Measurements from ENCODE around the gene SLC6A4.

Gene SLC6A4

GRCh38 chr17:30235386-30236296 is at the start of gene SLC6A4:
SLC6A4 (minus strand) TSS chr17:30235697; CDS start chr17:30221958, 13,739 bp downstream.
- no peak for DNase-seq

GRCh38 chr17:30279156-30279555 is 43.7 kb upstream of the SLC6A4 start:
- no peak for DNase-seq

- DNase-seq: peak; percentile 31
Observed at GRCh38 chr17:30278032-30278431, 42.5 kb upstream of the SLC6A4 start.

- no peak for DNase-seq
Observed at GRCh38 chr17:30275911-30276310, 40.4 kb upstream of the SLC6A4 start.

GRCh38 chr17:30274887-30275286 is 39.4 kb upstream of the SLC6A4 start:
- no peak for DNase-seq

- no peak for DNase-seq
Observed at GRCh38 chr17:30273373-30273772, 37.9 kb upstream of the SLC6A4 start.

- no peak for DNase-seq
Observed at GRCh38 chr17:30271102-30271501, 35.6 kb upstream of the SLC6A4 start.

- DNase-seq: no peak
Observed at GRCh38 chr17:30267625-30268024, 32.1 kb upstream of the SLC6A4 start.

GRCh38 chr17:30263552-30264333 is 28.2 kb upstream of the SLC6A4 start:
- DNase-seq: no peak

- no peak for DNase-seq
Observed at GRCh38 chr17:30256756-30257506, 21.4 kb upstream of the SLC6A4 start.

GRCh38 chr17:30254150-30254549 is 18.7 kb upstream of the SLC6A4 start:
- no peak for DNase-seq

GRCh38 chr17:30253312-30253711 is 17.8 kb upstream of the SLC6A4 start:
- no peak for DNase-seq

- DNase-seq: no peak
Observed at GRCh38 chr17:30251931-30252330, 16.4 kb upstream of the SLC6A4 start.

GRCh38 chr17:30249460-30249859 is 14.0 kb upstream of the SLC6A4 start:
- no peak for DNase-seq

GRCh38 chr17:30248786-30249185 is 13.3 kb upstream of the SLC6A4 start:
- no peak for DNase-seq

GRCh38 chr17:30246460-30246859 is 11.0 kb upstream of the SLC6A4 start:
- DNase-seq: no peak

GRCh38 chr17:30244853-30245385 is 9.4 kb upstream of the SLC6A4 start:
- no peak for DNase-seq

- no peak for DNase-seq
Observed at GRCh38 chr17:30243568-30243967, 8.1 kb upstream of the SLC6A4 start.

GRCh38 chr17:30243002-30243401 is 7.5 kb upstream of the SLC6A4 start:
- no peak for DNase-seq

GRCh38 chr17:30241051-30241450 is 5.6 kb upstream of the SLC6A4 start:
- no peak for DNase-seq

GRCh38 chr17:30240177-30240576 is 4.7 kb upstream of the SLC6A4 start:
- no peak for DNase-seq

- DNase-seq: no peak
Observed at GRCh38 chr17:30239089-30239462, 3.6 kb upstream of the SLC6A4 start.

Measured in NCI-H526 treated with DMSO at 0.1 percent for 48 hours (cell line).